GM18507 (cell line): ENCODE results near the gene ZNF780A.
A peak's percentile ranks its signal among the peaks of the same experiment; 100 is the strongest.
"Not testable (repeated sequence)": the region's sequence is repeated elsewhere in the genome, so short reads cannot be mapped to it uniquely, and the experiment has no call there.

Source experiments
- DNase-seq: peaks from one replicate; pipeline ENCODE4 v3.0.0; 2011; ENCODE audit warnings: low read depth; ENCODE audit not compliant: insufficient read length; ENCODE audit errors: extremely low spot score
- FAIRE-seq: peaks from 2 replicates; lab custom pipeline; 2011; peaks lifted over from hg19 to GRCh38; lab: Jason Lieb, UNC

ZNF780A gene

GRCh38 chr19:40089462-40089861, 1.3 kb downstream of the ZNF780A start:
- DNase-seq (no peak), FAIRE-seq (no peak)

DNA sequence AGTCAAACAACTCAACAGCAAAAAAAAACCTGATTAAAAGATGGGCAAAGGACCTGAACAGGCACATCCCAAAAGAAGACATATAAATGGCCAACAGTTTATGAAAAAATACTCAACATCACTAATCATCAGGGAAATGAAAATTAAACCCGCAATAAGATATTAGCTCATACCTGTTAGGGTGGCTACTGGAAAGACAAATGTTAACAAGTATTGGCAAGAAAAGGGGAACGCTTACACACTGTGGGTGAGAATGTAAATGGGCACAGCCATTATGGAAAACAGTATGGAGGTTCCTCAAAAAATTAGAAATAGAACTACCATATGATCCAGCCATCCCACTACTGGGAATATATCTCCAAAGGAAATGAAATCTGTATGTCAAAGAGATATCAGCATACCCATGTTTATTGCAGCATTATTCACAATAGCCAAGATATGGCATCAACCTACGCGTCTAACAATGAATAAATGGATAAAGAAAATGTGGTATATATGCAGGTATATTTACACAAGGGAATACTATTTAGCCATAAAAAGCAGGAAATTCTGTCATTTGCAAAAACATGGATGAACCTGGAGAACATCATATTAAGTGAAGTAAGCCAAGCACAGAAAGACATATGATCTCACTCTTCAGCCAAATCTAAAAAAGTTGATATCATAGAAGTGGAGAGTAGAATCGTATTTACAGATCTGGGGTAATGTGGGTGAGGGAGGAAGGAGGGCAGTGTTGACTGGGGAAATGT, 2.3 kb downstream of the ZNF780A start:
- DNase-seq (no peak), FAIRE-seq (no peak)

GRCh38 chr19:40084948-40085347, 5.8 kb downstream of the ZNF780A start:
- FAIRE-seq (no peak), DNase-seq (no peak)

DNA sequence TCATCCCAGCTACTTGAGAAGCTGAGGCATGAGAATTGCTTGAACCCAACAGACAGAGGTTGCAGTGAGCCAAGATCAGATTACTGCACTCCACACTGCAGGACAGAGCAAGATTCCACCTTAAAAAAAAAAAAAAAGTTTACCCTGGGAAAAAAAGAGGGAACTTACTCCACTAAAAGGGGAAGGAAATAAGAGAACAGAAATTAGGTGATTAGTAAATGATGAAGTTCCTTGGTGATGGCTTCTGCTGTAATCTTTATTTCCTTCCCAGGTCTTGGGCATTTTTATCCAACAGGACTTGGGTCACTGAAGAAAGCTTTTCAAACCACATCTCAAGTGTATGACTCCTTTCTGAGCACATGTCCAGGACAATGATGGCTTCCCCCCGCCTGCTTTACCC, 9.3 kb downstream of the ZNF780A start:
- FAIRE-seq: no peak
- DNase-seq: no peak

GRCh38 chr19:40080289-40080688, 10.5 kb downstream of the ZNF780A start:
- no peak for DNase-seq
- FAIRE-seq: no peak

DNA sequence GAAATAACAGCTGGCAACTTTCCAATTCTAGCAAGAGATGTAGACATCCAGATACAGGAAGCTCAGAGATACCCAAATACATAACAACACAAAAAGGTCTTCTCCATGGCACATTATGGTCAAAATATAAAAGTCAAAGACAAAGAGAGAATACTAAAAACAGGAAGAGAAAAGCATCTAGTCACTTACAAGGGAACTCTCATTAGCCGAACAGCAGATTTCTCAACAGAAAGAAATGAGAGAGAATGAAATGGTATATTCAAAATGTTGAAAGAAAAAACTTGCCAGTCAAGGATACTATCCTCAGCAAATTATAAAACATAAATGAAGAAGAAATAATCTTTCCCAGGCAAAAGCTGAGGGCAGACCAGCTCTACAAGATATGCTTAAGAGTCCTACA, 12.4 kb downstream of the ZNF780A start:
- FAIRE-seq (no peak), DNase-seq (no peak)

DNA sequence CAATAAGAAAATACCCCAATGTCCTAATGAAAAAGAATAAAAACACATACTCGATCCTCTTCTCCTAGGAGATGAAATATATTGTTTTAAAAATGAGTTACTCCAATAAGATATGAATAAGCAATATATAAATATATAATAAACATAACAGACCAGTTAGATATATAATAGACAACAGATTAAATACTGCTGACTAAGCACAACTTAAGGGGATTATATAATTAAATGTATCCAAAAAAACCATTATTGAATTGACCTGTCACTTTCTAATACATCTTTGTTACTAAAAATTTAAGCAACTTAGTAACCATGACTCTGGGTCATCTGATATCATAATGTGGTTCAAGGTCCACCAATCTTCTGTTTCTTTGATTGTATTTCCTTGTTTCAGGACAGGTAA, 20.7 kb downstream of the ZNF780A start:
- no peak for FAIRE-seq
- DNase-seq: no peak

DNA sequence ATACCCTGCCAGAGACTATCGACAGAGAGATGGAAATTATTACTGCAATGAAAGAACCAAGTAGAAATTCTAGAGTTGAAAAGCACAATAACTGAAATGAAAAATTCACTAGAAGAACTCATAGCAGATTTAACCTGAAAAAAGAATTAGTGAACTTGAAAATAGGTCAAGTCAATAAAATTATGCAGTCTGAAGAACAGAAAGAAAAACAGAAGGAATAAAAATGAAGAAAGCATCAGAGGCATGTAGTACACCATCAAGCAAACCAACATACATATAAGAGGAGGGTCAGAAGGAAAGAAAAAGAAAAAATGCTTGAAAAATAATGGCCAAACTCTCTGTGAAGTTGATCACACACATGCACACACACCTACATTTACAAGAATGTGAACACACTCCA, 31.1 kb downstream of the ZNF780A start:
- no peak for FAIRE-seq
- DNase-seq: no peak

GRCh38 chr19:40057166-40057565, 33.6 kb downstream of the ZNF780A start:
- FAIRE-seq: no peak
- DNase-seq: no peak

GRCh38 chr19:40056505-40056904, 34.2 kb downstream of the ZNF780A start:
- FAIRE-seq (no peak), DNase-seq (no peak)

- DNase-seq (peak; percentile 49), FAIRE-seq (peak; percentile 94)
Measured at GRCh38 chr19:40055832-40056504, 34.8 kb downstream of the ZNF780A start, which contains the start of gene ZNF780B. ZNF780B (minus strand) TSS chr19:40056231; CDS start chr19:40050332, 5,899 bp downstream.

DNA sequence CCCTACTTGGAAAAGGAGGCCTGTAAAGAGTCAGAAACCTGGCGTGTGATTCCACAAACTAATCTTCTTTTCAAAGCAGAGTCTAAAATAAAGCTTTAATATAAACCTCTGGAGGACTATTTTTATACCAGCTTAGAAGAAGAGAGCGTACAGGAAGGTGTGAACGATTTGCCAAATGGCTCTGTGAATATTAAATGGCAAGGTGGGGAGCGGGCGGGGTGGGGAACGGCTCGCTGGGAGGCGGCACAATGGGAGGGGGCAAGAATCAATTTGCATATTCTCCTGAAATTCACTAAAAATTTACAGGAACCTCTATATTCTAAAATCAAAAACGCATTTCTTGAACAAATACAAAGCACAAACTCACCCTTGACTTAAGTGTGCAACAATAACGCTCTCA, 35.7 kb downstream of the ZNF780A start:
- FAIRE-seq (no peak), DNase-seq (no peak)

DNA sequence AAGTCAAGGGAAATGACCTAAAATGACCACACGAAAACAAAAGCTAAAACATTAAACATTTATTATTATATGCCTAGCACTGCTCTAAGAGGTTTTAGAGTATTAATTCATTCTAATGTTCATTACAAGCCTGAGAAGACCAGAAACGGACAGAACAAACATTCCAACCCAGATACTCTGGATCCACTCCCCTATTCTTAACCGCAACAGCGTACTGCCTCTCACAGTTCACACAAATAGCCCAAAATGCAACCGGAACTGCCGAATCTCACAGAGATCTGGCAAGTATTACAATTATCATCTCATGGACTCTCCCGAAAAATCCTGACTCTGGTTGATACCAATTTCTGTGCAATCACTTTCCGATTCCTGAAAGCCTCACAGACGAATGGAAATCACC, 36.1 kb downstream of the ZNF780A start:
- no peak for FAIRE-seq
- DNase-seq: no peak

DNA sequence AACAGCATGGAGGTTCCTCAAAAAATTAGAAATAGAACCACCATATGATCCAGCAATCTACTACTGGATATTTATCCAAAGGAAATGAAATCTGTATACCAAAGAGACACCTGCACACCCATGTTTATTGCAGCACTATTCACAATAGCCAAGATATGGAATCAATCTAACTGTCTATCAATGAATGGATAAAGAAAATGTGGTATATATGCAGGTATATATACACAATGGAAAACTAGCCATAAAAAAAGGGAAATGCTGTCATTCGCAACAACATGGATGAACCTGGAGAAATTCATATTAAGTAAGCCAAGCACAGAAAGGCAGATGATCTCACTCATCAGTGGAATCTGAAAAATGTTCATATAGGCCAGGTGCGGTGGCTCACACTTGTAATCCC, 37.3 kb downstream of the ZNF780A start:
- no peak for FAIRE-seq
- no peak for DNase-seq

GRCh38 chr19:40041718-40042117, 49.0 kb downstream of the ZNF780A start:
- not testable (repeated sequence) for DNase-seq, FAIRE-seq

- not testable (repeated sequence) for FAIRE-seq, DNase-seq
Measured at GRCh38 chr19:40038047-40038446, 52.7 kb downstream of the ZNF780A start.

GRCh38 chr19:40035996-40036395, 54.7 kb downstream of the ZNF780A start:
- peak; percentile 41 for FAIRE-seq
- no peak for DNase-seq

- FAIRE-seq: no peak
- DNase-seq: no peak
Measured at GRCh38 chr19:40033989-40034560, 56.7 kb downstream of the ZNF780A start.

DNA sequence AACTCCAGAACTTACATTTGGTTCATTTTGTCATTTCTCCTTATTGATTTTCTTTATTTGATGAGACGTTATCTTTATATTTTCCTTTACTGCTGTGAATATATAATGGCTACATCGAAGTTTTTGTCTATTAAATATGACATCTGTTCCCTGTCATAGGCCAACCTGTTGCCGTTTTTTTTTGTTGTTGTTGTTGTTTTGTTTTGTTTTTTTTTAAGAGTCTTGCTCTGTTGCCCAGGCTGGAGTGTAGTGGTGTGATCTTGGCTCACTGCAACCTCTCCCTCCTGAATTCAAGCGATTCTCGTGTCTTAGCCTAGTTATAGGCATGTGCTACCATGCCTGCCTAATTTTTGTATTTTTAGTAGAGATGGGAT, 64.2 kb downstream of the ZNF780A start:
- no peak for DNase-seq
- FAIRE-seq: no peak

GRCh38 chr19:40025938-40026596, 64.7 kb downstream of the ZNF780A start:
- no peak for FAIRE-seq
- DNase-seq: no peak
